OCI-LY3 (cell line): ENCODE data around the gene ANKRD49.
"Not testable (repeated sequence)": the region's sequence is repeated elsewhere in the genome, so short reads cannot be mapped to it uniquely, and the experiment has no call there.

Source experiments
- EZH2phosphoT487 ChIP-seq: fragments of 200-600 bp; shearing (Covaris generic); IDR thresholded peaks from 2 replicates; pipeline ENCODE4 v1.6.1; 2018; ENCODE audit warnings: antibody characterized with exemption, mixed run types, low read depth
- TF ChIP-seq, protein P1 (sequence below): fragments of 200-600, 300-600 bp; sonication (generic); IDR thresholded peaks from 2 replicates; pipeline ENCODE4 v1.5.1; 2014; ENCODE audit warnings: antibody characterized with exemption, low read length, low read depth

DNA sequence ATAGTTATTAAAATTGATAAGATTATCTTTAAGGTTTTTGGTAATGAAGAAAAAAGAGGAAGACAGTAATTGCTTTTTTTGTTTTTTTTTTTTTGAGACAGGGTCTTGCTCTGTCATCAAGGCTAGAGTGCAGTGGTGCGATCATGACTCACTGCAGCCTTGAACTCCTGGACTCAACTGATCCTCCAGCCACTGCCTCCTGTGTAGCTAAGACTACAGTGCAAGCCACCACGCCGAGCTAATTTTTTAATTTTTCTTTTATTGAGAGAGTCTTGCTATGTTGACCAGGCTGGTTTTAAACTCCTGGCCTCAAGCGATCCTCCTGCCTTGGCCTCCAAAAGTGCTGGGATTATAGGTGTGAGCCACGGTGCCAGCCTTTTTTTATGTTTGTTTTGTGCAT, 12.7 kb downstream of the ANKRD49 start:
- TF ChIP-seq, protein P1, sequence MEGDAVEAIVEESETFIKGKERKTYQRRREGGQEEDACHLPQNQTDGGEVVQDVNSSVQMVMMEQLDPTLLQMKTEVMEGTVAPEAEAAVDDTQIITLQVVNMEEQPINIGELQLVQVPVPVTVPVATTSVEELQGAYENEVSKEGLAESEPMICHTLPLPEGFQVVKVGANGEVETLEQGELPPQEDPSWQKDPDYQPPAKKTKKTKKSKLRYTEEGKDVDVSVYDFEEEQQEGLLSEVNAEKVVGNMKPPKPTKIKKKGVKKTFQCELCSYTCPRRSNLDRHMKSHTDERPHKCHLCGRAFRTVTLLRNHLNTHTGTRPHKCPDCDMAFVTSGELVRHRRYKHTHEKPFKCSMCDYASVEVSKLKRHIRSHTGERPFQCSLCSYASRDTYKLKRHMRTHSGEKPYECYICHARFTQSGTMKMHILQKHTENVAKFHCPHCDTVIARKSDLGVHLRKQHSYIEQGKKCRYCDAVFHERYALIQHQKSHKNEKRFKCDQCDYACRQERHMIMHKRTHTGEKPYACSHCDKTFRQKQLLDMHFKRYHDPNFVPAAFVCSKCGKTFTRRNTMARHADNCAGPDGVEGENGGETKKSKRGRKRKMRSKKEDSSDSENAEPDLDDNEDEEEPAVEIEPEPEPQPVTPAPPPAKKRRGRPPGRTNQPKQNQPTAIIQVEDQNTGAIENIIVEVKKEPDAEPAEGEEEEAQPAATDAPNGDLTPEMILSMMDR: not testable (repeated sequence)
- not testable (repeated sequence) for TF ChIP-seq EZH2phosphoT487
